ENCODE data around the gene ERN1.
A peak's percentile ranks its signal among the peaks of the same experiment; 100 is the strongest.

Gene ERN1

DNA sequence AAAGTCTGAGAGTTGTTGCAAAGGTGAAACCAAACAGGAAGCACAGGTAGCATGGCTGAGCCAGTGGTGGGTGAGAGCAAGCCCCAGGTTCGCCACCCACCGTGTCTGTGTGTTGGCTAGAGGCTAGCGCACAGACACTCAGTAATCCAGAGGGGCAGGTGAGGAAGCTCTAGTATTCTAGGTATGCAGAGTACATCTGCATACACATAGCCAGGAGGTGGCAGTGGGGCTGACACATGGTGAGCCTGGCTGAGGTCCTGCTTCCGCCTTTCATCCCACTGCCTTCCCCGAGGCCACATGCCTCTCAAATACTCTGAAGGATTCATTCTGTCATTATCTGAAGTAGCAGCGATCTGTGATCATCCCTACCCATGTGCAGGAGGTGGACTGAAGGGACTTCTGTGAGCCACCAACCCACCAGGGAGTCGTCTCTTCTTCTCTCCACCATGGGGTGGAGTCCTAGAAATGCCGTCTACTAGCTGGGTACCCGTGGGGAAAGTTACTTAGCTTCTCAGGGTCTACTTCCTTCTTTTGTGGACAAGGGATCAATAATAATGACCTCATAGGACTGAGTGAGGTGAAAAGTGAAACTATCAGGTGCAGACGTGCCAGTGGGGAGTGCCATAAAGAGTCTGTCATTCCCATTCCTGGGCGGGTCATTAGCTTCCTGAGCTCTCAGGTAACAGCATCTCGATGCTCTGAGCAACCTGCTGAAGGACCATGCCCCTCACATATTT is 73.5 kb downstream of the ERN1 start:
- DNase-seq: no peak

DNA sequence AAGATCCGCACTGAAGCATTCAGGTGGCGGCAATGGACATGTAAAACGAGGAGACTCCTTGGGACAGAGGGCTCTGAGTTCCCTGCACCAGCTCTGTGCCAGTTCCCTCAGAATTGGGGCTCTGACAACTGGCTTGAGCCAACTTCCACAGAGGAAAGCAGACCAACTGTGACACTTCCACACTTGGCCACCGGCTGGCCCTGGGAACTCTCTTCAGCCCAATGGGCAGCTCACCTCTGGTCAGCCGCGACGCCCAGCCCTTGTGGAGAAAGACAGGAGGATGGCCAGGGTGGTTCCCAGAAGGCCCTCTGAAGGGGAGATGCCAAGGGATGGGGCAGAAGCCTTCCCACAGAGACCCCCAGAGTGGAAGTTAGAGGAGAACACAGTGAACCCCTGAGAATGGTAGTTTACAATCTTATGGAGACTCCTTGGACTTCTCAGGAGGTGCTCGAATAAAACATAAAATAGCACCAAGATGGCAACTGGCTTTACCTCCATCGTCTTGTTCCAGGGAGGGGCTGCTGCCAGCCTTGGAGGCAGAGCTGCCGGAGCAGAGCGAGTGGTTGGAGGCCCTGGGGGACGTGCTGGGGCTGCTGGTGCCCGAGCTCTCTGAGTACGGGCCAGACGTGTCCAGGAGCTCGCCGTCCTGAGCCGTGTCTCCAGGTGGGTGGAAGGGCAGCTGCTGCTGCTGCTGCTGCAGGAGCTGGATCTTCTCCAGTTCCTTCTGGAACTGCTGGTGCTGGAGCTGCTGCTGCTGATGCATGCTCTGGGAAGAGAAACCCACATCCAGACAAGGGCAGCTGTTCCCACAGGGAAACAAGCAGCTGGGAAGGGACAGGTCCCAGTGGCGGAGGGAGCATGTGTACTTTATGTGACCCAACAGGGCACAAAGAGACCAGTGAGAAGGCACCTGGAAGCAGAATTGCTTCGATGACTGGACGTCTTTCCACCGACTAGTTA is 74.5 kb downstream of the ERN1 start:
- DNase-seq: no peak

DNA sequence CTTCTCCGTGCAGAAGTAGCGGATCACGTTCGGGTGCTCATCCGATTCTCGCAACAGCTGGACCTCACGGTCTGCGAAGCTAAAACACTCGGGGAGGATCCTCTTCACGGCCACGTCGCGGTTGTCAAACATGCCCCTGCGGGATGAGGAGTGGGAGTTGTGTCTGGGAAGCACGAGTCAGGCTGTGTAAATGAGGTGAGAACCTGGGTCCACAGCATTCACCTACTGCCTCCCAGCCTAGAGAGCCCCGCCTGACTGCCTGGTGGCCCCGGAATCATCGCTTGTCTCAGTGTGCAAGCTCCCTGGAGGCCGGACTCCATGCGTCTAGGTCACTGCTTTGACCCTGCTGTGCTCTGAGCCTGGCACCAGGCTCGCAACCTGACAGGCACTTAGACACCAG is 75.6 kb downstream of the ERN1 start:
- no peak for DNase-seq

DNA sequence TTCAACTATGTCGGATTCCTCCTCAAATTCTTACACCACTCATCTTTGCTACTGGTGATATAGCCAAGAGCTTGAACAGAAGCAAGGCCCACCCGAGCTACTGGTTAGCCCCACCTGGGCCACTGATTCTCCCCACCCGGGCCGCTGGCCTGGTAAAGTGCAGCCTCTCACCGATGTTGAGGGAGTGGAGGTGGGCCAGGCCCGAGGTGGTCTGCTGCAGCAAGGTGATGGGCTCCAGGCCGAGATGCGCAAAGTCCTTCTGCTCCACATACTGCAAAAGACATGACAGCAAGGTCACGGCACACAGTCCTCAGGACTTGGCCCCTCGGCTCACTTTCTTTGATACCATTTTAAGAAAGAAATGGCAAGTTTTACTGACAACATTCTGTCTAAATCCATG is 76.8 kb downstream of the ERN1 start:
- no peak for DNase-seq

DNA sequence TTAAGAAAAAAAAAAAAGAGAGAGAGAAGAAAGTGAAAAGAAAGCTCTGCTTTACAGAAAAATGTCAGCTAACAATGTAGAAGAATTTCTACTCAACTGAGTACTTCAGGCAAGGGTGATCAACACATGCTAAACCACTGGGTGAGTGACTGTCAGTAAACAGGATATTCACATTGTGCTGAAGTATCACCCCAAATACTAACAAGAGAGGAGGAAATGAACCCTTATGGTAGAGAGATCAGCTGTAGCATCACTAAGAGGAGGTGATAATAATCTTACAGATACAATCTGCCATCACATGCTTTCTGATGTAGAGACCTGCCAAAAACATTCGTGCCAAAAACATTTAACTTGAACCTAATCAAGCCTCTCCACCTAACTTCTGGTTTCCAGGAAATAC is 78.8 kb downstream of the ERN1 start:
- no peak for DNase-seq

DNA sequence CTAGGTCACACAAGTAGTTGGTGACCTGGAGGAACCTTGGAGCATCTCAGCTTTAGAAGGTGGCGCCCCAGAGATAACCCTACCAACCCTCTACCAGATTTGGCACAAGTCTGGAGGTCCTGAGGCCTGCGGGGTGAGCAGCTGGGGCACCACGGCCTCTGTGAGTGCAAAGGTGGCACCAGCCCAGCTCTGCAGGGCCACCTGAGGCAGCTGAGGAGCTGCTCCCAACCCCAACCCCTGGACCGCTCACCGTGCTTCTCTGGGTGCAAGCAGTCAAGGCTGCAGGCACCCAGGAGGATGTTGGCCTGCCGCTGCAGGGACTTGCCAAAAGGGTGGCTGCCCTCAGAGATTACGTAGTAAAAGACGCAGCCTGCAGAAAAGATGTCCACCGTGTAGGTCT is 81.1 kb downstream of the ERN1 start:
- DNase-seq: no peak

DNA sequence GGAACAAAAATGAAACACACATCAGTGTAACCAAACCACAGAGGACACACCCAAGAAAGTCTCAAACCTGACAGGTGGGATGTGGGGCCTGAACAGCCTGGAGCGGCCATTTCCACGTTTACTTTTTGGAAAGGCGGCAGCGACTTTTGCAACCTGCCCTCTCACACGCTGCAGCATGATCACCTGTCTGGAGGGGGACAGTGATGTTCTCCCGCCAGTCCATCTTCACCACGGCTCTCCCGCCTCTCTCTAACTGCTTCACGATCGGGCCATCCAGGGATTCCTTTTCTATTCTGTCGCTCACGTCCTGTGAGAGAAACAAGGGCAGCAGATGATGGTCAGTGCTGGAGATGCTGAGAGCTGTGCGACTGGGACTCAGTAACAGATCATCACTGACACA is 84.8 kb downstream of the ERN1 start:
- DNase-seq: no peak

DNA sequence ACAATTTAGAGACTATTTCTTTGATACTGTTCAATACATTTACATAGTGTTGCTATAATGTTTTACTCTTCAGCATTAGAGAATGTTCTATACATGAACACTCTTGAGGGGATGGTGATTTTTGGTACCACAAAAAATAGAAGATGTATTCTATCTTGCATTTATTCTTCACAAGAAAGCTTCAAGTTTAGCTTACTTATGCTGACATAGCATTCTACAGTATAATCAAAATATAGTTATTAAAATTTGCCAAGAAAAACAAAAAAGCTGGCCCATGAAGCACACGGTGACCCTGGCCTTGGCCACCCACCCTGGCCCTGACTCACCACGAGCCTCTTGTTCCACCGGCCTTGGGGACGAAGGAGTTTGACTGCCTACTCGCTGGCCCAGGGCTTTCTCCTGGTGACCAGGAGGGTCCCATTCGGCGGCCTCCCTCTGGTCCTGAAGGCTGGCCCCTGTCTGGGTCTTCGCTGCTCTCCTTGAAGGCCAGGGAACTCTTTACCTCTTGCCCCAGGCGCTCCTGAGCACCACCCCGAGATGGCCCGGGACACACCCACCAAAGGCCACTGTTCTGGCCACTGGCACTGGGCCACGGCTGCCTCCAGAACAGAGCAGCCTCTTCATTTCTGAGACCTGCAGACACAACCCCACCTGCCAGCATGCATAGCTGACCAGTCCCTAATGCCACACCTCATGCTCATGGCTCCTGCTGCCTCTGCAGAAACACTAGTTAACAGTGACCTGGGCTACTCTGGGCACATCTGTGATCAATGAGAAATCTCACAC is 87.1 kb downstream of the ERN1 start:
- no peak for DNase-seq

DNA sequence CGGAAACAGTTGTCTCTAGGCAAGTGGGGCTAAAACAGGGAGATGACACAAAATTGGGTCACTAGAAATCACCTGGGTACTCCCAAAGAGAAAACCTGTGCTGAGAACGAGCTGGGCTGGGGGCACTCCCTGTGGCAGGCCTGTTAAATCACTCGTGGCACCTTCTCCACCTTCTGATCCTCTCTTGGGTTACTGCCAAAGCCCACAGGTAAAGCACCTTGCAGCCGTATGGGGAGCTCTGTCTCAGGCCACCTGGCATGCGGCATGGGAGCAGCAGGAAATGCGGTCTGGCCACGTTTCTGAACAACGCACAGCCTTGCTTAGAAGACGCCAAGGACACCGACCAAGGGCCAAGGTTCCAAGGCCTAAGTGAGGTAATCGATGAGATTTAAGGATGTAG is 88.0 kb downstream of the ERN1 start:
- no peak for DNase-seq

DNA sequence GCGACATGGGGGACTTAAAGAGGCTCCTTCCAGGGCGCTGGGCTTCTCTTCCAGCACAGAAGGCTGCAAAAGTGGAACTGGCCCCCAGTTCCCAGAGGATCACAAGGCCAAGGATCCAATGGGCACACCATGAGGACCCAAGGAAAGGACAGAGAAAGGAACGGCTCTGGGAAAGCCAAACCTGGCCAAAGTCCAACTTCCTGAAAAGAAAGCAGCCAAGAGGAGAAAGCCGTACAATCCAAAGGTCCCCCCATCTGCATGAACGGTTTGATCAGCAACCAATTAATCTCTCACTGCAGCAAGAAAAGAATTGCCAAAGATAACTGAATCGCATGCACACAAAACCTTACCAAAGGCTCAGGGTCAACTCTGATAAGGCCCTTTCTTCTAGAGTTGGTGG is 89.7 kb downstream of the ERN1 start:
- DNase-seq: no peak

DNA sequence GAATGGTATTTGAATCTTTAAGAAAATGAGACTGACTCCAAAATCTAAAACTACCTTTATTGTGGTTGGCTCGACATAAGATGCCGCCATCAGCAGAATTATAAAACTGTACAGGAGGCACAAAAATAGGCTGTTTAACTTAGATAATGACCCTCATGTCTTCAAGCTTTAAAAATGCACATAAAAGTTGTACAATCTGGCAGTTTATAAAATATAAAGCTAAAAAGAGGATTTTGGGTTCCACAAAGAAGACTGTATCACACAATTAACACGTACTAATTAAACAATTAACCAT is 90.9 kb downstream of the ERN1 start:
- DNase-seq: no peak

DNA sequence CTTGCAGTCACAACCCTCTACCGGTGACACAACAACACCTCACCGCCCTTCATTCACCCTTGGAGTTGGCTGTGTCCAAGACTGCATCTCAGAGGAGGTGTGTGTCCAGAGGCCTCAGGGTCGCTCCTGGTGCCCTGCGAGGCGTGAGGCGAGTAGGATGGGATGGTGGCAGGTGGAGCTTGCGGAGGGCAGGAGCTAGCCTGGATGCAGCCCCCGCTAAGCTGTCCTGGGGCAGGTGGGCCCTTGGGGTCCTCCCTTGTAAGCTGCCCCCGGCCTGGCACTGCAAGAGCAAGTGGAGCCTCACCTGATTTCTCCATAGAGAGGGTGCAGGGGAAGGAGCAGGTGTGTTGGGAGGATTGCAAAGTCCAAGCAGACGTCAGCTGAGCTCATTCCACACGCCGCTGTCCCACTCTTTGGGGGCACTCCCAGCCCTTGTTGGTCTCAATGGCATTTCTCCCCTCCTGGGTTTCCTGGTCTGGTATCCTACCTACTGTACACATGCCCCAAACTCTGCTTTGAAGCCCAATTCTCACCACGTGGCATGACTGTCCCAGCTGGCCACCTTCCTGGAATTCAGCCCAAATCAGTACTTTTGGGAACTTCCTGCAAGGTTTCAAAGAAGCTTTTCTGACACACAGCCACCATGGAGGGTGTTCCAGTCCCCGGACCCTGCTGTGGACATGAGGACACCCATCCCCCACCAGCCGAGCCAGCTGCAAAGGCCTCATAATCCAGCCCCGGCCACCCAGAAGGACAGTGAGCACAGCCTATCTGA is 91.4 kb downstream of the ERN1 start:
- DNase-seq: no peak

DNA sequence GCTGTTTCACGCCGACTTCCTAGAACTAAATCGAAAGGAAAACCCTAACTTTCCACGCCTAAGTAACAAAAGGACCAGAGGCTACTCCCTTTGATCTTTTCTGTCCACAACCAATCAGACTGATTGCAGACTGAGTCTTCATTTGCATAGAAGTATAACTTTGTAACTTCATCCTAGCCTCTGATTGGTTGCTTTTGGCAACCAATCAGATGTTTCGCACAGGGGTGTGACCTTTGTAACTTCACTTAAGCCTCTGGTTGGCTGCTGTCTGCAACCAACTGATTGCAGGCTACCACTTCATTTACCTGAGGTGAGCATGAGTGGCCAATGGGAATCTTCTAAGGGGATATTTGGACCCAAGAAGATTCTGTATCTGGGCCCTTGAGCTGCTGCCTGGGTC is 92.1 kb downstream of the ERN1 start:
- DNase-seq: no peak

DNA sequence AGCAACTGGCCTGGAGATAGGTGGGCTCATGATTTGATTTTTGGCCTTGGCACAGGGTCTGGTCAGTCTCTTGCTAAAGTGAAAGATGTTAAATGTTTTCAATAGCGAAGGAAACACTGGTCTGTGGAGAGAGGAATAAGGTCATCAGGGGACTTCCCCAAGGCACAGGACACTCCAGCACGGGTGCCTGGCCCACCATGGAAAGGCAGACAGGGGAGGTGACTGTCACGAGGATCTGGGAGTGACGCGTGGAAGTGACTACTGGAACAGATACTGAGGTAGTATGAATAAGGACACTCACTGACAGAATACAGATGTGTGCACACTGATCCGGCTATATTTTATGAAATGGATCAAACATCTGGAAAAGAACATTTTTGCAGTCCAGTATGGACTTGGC is 92.8 kb downstream of the ERN1 start:
- no peak for DNase-seq

DNA sequence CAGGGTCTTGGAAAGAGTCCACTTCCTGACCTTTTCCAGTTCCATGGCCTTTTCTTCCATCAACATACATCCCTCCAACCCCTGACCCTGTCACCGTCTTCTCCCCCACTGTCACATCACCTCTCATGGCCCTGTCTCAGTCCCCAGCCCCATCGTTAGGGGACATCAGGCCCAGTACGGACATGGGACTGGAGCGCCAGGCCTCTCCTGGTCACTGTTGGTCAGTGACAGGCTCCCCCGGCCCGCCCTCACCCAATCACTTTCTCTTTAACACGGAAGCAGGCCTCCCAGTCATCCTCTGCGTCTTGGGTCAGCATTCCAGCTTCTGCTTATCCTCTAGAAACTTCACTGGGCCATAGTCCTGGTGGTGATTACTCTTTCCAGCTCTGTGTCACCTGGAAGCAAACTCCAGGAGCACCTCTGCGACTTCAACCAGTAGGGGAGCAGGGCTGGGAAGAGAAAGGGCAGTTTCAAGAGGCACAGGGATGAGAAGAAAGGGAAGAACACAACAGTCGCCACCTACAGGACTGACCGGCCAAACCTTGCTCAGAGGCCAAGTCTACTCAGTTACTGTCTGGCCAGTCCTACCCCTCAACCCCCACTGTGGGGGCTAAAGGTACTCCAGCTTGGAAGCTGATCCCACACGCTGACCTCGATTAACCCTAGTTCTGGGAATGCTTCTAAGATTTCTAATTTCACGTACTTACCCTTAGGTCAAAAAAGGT is 93.6 kb downstream of the ERN1 start:
- no peak for DNase-seq

DNA sequence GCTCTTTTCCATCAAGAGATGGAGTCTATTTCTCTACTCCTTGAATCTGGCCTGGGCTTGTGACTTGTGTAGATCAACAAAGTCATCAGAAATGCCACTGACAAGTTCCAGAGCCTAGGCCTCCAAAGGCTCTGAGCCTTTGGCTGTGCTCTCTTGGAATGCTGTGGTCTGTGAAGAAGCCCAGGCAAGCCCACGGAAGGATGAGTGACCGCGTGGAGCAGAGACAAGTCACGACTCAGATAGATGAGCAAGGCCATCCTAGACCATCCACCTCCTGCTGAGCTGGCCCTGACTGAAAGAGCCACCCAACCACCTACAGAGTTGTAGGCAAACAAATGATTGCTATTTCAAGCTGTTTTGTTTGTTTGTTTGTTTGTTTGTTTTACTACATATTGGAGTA is 97.9 kb downstream of the ERN1 start:
- DNase-seq: no peak

DNA sequence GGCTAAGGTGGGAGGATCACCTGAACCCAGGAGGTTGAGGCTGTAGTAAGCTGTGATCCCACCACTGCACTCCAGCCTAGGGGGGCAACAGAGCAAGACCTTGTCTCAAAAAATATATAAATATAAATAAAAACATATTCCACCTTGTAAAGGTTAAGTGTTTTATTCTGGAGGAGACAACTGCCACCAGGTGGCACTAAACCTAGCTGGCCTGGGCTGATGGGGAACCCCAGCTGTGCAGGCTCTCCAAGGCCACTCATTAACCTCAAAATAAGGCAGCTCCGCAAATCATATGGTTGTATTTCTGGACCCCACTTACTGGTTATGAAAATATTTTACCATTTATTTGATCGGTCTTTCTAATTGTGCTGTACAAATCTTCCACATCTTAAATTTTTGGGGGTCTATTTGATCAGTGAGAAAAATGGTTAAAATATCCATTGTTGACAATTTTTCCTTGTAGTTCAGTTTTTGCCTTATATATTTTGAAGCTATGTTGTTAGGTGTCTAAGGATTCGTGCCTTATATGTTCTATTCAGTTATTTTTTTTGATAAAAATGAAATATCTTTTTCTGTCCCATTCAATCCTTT is 101.0 kb downstream of the ERN1 start:
- peak; percentile 75 for DNase-seq

DNA sequence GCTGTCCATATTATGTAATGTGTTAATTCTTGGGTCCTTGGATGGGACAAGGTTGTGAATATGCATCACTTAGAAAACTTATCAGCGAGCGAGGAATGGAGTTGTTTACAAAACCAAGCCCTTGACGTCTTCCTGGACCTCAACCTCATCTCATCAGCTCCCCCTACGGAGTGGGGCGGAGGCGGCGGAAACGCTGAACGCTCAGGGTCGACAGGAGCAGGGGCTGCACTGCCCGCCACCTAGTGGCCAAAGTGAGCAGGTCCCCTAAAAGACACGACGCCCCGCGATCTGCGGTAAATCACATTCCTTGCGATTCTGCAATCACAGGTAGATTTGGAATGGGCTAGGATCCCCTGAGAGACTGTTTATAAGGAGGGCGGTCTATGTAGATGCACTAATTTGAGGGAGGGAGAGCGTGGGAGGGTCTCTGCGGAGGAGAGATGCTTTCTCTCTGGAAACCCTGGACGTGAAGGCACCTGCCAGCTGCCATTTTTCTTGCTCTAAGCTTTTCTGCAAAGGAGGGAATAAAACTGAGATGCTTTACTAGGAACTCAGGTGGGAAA is 104.1 kb downstream of the ERN1 start:
- peak; percentile 83 for DNase-seq

DNA sequence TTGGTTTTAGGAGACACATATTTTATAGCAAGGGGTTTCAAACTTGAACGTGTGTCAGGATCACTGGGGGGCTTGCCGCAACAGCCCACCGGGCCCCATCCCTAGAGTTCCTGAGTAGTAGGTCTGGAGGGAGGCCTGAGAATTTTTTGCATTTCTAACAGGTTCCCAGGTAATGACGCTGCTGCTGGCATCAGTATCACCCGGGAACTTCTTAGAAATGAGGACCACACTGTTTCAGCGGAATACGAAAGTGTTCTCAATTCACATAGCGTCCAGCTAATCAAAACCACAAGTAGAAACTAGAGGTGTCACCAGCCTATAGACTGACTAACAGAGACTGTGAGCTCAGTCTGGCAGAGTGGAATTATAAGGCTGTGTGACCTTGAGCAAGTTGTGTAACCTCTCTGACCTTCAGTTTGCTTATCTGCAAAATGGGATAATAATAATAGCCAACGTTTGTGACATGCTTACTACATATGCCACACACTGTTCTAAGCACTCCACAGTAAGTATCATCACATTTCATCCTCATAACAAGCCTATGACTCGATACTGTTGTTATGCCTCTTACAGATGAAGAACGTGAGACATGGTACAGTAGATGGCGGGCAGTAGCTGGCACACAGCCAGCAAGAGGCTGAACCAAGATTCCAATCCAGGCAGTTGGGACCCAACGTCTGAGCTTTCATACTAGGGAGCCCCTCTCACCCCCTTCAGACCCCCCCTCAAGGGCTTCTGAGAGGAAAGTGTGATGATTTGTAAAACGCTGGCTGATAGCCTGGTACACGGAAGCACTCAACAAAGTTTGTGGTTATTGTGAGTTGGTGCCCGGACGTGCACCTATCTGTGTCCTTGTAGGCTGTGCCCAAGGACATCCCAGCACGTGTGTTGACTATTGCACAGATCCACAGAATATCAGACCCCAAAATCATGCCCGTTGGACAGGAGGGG is 104.9 kb downstream of the ERN1 start:
- DNase-seq: peak; percentile 57

DNA sequence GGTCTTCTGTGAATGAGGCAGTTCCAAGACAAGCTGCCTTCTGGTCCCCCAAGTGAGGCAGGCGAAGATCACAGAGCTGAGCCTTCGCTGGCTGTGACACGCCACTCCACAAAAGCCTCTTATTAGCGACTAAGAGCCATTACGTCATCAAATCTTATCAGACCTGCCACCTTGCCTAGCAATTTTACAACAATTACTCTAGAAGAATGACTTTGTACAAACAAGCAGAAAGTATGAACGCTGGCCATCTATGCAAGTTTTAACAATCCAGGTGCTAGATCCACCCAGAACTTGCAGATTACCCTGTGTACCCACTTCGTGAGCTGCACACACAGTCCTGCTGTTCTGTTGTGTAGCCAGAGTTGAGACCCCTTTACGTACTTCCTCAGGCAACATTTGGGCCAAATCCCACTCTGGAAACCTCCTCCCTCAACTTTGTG is 105.7 kb downstream of the ERN1 start:
- DNase-seq: no peak
